Keratinocyte (primary cell): Measurements from ENCODE around the gene ACHE.

Source experiments
- CTCF ChIP-seq, 3 experiments: IDR thresholded peaks in 1 of 3; conservative IDR thresholded peaks in 1 of 3; optimal IDR thresholded peaks in 1 of 3; 2 replicates in 2 of 3; 3 replicates in 1 of 3; pipeline versions ENCODE3 to v1.5.1; 2011; ENCODE audit warnings: low read length in 3 of 3, mild to moderate bottlenecking in 3 of 3, moderate library complexity in 2 of 3, control low read depth in 1 of 3, inconsistent platforms in 1 of 3; ENCODE audit not compliant: insufficient read depth in 2 of 3; ENCODE audit errors: extremely low read depth in 1 of 3
- EZH2 ChIP-seq: IDR thresholded peaks from one replicate; pipeline ENCODE4 v1.6.1; 2012; ENCODE audit warnings: inconsistent platforms, mild to moderate bottlenecking, low read length, moderate library complexity

DNA sequence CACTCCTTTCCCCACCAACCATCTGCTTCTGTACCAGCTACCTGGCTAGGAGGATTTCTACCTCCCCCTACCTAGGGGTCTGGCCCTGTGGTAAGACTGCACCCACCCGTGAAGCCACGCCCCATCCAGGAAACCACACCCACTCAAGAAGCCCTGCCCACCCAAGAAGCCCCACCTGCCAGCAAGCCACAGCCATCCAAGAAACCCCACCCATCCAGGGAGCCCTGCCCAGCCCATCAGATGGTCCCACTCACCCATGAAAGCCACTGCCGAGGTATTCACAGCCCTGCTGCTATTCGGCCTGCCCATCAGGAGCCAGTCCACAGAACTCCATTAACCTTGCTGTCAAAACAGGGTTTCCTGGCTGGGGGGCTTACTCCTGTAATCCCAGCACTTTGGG is 38.0 kb upstream of the ACHE start:
- TF ChIP-seq CTCF (optimal IDR thresholded peaks at IDR 0.05 in 1 of 3, IDR thresholded peaks at IDR 0.05 in 1 of 3, conservative IDR thresholded peaks at IDR 0.05 in 1 of 3; ENCODE audit: extremely low read depth in 1 of 3, insufficient read depth in 2 of 3, low read length in 3 of 3) (no peak), EZH2 (no peak)
